Bladder microvascular endothelial cell (primary cell): ENCODE measurements around the gene FBH1. TPM values are rescaled to one million over a fixed set of nuclear protein-coding genes. Genes with fewer than 3 reads are reported as not detected.

Source experiments
- total RNA-seq: library from RNA; depleted of rRNA; stranded (reverse); fragments of >200 nt; gene quantifications from 2 replicates; pipeline ENCODE4 v1.2.3, GENCODE V29; 2014

FBH1 gene
- 78.5 and 129 TPM in 2 replicates for total RNA-seq

GRCh38 chr10:5889624-5890451 lies at the start of gene FBH1, which contains the start of gene ANKRD16:
TSS of gene FBH1 (plus strand) at chr10:5890243. CDS start at chr10:5890346, 103 bp downstream.
TSS of gene ANKRD16 (minus strand) at chr10:5889893. CDS start at chr10:5889354, 539 bp downstream.

GRCh38 chr10:5977471-5978229 lies 87.6 kb downstream of the FBH1 start, which contains the start of gene IL15RA:
TSS of gene IL15RA (minus strand) at chr10:5977543. CDS start at chr10:5977492, 51 bp downstream.

Other genes starting within 250 kb of the FBH1 start
- gene ASB13, start 223.6 kb upstream of the FBH1 start, total RNA-seq, result 7.4 and 9.2 TPM in 2 replicates
- 24.1 and 77.0 TPM in 2 replicates for gene TASOR2, start 205.4 kb upstream of the FBH1 start, total RNA-seq
- gene GDI2, start 76.8 kb upstream of the FBH1 start, total RNA-seq, result 420 and 441 TPM in 2 replicates
- 2.3 and 6.4 TPM in 2 replicates for gene ANKRD16, start 350 bp upstream of the FBH1 start, total RNA-seq
- gene IL15RA, start 87.3 kb downstream of the FBH1 start, total RNA-seq, result 6.8 and 10.8 TPM in 2 replicates
- gene IL2RA, start 172.1 kb downstream of the FBH1 start, total RNA-seq, result not detected in 2 replicates
- 36.3 and 66.2 TPM in 2 replicates for gene RBM17, start 198.8 kb downstream of the FBH1 start, total RNA-seq